Measurements from ENCODE around the gene RNASEL.

Gene RNASEL

GRCh38 chr1:182621906-182622305, 32.9 kb upstream of the RNASEL start:
- DNase-seq (ENCODE audit: low read depth in 2 of 2), result no peak

- no peak for DNase-seq (ENCODE audit: low read depth in 2 of 2)
Observed at GRCh38 chr1:182620924-182621585, 32.0 kb upstream of the RNASEL start.

GRCh38 chr1:182617734-182618351, 28.8 kb upstream of the RNASEL start:
- DNase-seq (ENCODE audit: low read depth in 2 of 2), result no peak

- DNase-seq (ENCODE audit: low read depth in 2 of 2), result no peak
Observed at GRCh38 chr1:182617014-182617429, 28.0 kb upstream of the RNASEL start.

GRCh38 chr1:182616130-182617013, 27.3 kb upstream of the RNASEL start:
- DNase-seq (ENCODE audit: low read depth in 2 of 2), result peak; percentile 69 to 76

GRCh38 chr1:182615468-182616129, 26.5 kb upstream of the RNASEL start:
- no peak for DNase-seq (ENCODE audit: low read depth in 2 of 2)

GRCh38 chr1:182614796-182615454, 25.9 kb upstream of the RNASEL start:
- DNase-seq (ENCODE audit: low read depth in 2 of 2), result peak in 1 of 2 donors; percentile 51

- no peak for DNase-seq (ENCODE audit: low read depth in 2 of 2)
Observed at GRCh38 chr1:182611787-182612186, 22.7 kb upstream of the RNASEL start.

GRCh38 chr1:182611326-182611725, 22.3 kb upstream of the RNASEL start:
- no peak for DNase-seq (ENCODE audit: low read depth in 2 of 2)

GRCh38 chr1:182610606-182611194, 21.6 kb upstream of the RNASEL start:
- no peak for DNase-seq (ENCODE audit: low read depth in 2 of 2)

GRCh38 chr1:182608845-182609610, 20.0 kb upstream of the RNASEL start:
- no peak for DNase-seq (ENCODE audit: low read depth in 2 of 2)

GRCh38 chr1:182608236-182608635, 19.2 kb upstream of the RNASEL start:
- DNase-seq (ENCODE audit: low read depth in 2 of 2), result no peak

- no peak for DNase-seq (ENCODE audit: low read depth in 2 of 2)
Observed at GRCh38 chr1:182607566-182607965, 18.5 kb upstream of the RNASEL start.

- peak; percentile 92 to 94 for DNase-seq (ENCODE audit: low read depth in 2 of 2)
Observed at GRCh38 chr1:182604175-182605164, 15.4 kb upstream of the RNASEL start, which contains the start of gene RGS16. TSS of gene RGS16 (minus strand) at chr1:182604389. CDS start at chr1:182604259, 130 bp downstream.

- no peak for DNase-seq (ENCODE audit: low read depth in 2 of 2)
Observed at GRCh38 chr1:182603646-182604174, 14.7 kb upstream of the RNASEL start.

GRCh38 chr1:182602935-182603645, 14.0 kb upstream of the RNASEL start:
- DNase-seq (ENCODE audit: low read depth in 2 of 2), result no peak

- no peak for DNase-seq (ENCODE audit: low read depth in 2 of 2)
Observed at GRCh38 chr1:182601913-182602312, 12.9 kb upstream of the RNASEL start.

GRCh38 chr1:182601416-182601786, 12.3 kb upstream of the RNASEL start:
- peak in 1 of 2 donors; percentile 58 for DNase-seq (ENCODE audit: low read depth in 2 of 2)

All from stimulated activated CD4-positive, alpha-beta T cell treated with anti-CD3 and anti-CD28 coated beads, Interleukin-15, amount 100 ng/mL, for 48 hours (primary cell).